ENCODE data around the gene BBS4.

The BBS4 gene

GRCh38 chr15:72774696-72775383 is 88.8 kb downstream of the BBS4 start:
- no peak for TF ChIP-seq CTCF (conservative IDR thresholded peaks at IDR 0.05; ENCODE audit: low read depth, low read length)
- no peak overlapping the region for H3K4me3 ChIP-seq (ENCODE audit: low read length)
- DNase-seq (ENCODE audit: low read depth) = no peak

- no peak overlapping the region for H3K4me3 ChIP-seq (ENCODE audit: low read length)
- TF ChIP-seq CTCF (conservative IDR thresholded peaks at IDR 0.05; ENCODE audit: low read depth, low read length) = no peak
Observed at GRCh38 chr15:72778796-72779195, 92.8 kb downstream of the BBS4 start.

GRCh38 chr15:72781631-72782030 is 95.6 kb downstream of the BBS4 start:
- H3K4me3 ChIP-seq (ENCODE audit: low read length) = no peak overlapping the region
- TF ChIP-seq CTCF (conservative IDR thresholded peaks at IDR 0.05; ENCODE audit: low read depth, low read length) = no peak
- DNase-seq (ENCODE audit: low read depth) = no peak

More at GRCh38 chr15:72778796-72779195, 92.8 kb downstream of the BBS4 start:
- DNase-seq (ENCODE audit: low read depth) = peak; percentile 79

- TF ChIP-seq CTCF (conservative IDR thresholded peaks at IDR 0.05; ENCODE audit: low read depth, low read length) = no peak
- no peak for DNase-seq (ENCODE audit: low read depth)
- H3K4me3 ChIP-seq (ENCODE audit: low read length) = peak overlapping the region; percentile 77
Observed at GRCh38 chr15:72782274-72783003, 96.4 kb downstream of the BBS4 start.

GRCh38 chr15:72783004-72783639 is 97.1 kb downstream of the BBS4 start:
- TF ChIP-seq CTCF (conservative IDR thresholded peaks at IDR 0.05; ENCODE audit: low read depth, low read length) = peak; percentile 6
- no peak for DNase-seq (ENCODE audit: low read depth)
- H3K4me3 ChIP-seq (ENCODE audit: low read length) = peak overlapping the region; percentile 77

GRCh38 chr15:72783640-72784455 is 97.8 kb downstream of the BBS4 start, which contains the start of gene ADPGK:
TSS of gene ADPGK (minus strand) at chr15:72783758. CDS start at chr15:72783691, 67 bp downstream.
- H3K4me3 ChIP-seq (ENCODE audit: low read length) = peak within 1 kb of the TSS; percentile 77
- TF ChIP-seq CTCF (conservative IDR thresholded peaks at IDR 0.05; ENCODE audit: low read depth, low read length) = peak; percentile 65
- DNase-seq (ENCODE audit: low read depth) = peak; percentile 66
